NCI-H1930 (cell line): ENCODE results near the gene ICAM1.
A peak's percentile ranks its signal among the peaks of the same experiment; 100 is the strongest.

ENCODE experiments used
- DNase-seq, 2 experiments: peaks; one replicate each; lab custom pipeline; 2025; lab: John Stamatoyannopoulos, UW

ICAM1 gene

DNA sequence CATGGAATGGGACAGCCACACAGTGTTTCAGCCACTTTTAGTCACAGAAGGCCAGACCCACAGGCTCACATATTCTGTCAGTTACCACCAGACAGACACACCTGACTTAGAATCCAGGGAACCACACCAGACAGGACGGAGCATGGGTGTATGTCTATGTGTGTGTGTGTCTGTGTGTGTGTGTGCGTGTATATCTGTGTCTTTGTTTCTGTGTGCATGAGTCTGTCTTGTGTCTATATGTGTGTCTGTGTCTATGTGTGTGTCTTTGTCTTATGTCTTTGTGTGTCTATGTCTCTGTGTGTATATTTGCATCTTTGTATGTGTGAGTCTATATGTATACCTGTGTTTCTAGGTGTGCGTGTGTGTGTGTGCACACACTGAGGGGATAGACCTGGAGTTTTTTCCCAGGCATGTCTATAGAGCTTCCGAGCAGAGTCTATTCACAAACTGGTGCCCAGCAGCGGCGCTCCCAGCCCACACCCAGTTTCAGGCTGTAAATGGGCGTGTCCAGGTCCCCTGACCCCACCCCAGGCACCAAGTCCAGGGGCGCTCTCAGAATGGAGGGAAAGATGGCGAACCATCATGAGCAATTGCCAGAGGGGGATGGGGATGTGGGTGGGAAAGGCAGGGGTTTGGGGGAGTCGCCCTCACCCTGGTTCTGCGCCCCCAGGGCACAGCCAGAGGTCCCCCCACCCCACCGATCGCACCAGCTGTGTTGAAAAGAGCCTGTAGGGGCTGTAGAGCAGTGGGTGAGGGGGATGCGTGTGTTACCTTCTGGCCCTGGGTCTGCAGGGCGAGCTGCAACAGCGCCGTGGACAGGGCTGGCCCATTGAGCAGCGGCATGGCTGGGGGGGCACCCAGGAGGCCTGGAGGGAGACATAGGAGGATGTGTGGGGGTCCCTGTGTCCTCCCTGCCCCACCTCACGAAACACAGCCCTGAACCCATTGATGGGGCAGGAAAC, 51.2 kb downstream of the ICAM1 start:
- no peak for DNase-seq

DNA sequence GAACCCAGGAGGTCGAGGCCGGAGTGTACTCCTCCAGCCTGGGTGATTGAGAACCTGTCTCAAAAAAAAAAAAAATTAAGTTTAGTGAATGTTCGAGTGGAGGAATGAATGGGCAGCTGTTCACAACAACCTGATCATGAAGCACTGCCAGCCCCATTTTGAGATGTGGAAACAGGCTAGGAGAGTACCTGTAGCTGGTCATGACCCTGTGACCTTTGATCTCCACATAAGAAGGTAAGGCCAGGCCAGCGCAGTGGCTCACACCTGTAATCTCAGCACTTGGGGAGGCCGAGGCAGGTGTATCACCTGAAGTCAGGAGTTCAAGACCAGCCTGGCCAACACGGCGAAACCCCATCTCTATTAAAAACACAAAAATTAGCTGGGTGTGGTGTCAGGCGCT, 54.8 kb downstream of the ICAM1 start:
- DNase-seq, result no peak

DNA sequence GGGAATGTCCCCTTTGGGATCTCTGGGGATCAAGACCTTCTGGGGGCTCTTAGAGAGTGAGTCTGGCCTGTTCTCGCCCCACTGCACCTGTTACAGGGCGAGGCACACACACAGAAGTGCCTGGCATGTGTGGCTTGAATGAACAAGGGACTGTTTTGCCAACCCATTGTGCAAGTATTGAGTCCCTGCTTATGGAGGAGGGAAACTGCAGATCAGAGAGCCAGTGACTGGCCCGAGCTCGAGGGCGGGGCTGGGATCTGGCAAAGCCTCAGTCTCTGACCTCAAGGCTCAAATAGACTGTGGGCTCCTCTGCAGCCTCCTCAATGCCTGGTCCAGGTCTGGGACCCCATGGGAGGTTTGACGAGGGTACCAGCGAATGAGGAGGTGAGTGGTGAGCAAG, 56.9 kb downstream of the ICAM1 start:
- DNase-seq, result no peak

DNA sequence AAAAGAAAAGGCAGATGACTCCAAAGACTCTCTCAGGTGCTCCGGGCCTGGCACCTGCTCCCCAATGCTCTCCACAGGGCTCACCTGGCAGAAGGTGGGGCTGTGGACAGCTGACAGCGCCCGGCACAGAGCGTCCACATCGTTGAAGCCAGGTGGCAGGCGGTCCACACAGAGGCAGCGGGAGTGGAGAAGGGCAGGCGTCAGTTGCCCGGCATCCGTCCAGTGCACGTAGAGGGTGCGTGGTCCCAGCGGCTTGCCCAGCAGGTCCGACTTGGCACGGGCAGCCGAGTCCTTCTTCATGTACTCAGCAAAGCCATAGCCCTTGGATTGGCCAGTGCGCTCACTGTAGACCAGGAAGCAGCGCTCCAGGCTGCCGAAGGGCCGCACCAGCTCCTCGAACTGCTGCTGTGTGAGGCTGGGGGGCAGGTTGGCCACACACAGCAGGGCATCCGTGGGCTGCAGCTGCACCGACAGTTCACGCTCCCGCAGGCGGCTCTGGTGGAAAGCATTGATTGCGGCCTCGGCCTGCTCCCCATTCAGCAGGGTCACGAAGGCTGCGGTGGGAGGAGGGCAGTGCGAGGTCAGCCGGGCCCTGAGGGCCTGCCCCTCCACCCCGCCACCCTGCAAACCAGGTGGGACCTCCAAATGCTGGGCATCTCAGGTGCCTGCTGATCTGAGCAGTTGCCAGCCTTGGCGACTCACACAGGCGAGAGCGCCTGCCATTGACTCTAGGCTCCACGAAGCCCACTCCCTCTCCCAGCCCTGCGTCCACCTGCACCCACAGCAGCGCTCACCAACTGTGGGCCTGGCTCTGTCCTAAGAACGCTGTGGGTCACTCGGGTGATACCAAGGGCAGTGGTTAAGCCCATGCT, 57.9 kb downstream of the ICAM1 start:
- DNase-seq, result no peak

DNA sequence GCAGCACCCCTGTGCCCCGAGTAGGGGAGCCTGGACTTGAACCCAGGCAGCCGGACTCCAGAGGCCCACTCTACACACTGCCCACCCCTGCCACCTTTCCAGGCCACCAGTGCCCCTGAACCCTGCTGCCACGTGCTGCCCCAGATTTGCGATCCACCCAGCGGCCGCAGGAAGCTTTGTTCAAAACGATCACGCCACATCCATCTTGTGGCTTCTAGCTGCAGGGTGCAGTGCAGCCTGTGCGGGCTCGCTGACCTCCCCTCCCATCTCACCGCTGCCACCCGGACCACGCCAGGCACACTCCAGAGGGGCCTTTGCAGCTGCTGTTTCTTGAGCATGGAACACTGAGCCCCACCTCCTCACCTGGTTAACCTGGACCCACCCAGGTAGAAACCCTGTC, 58.6 kb downstream of the ICAM1 start:
- no peak for DNase-seq

DNA sequence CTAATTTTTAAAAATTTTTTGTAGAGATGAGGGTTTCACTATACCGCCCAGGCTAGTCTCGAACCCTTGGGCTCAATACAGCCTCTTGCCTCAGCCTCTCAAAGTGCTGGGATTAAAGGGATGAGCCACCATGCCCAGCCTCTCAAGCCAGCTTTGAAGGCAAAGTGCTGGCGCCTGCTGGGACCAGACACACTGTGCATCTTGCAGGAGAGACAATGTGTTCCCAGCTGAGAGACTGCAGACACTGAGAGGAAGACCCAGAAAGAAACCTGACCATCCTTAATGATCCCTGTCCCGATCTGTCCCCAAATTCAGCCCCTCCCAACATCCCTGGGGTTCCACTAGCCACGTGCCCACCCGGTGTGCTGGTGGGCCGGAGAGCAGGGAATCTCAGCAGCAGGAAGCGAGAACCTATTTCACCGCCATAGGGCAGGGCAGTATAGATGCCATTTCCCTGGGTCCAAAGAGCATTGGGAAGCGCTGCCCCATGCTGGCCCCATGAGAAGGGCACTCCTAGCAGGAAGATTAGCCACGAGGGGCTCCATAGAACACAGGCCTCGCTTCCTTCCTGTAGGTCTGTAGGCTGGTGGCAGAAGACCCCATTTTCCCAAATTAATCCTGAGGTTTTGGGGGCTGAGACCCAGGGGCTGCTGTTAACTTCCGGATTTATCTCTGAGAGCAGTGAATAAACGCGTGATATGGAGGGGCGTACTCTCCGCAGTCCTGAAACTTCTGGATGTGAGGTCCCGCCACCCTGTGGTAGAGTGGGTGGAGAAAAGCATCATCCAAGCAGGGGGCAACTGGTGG, 61.4 kb downstream of the ICAM1 start:
- DNase-seq, result no peak

DNA sequence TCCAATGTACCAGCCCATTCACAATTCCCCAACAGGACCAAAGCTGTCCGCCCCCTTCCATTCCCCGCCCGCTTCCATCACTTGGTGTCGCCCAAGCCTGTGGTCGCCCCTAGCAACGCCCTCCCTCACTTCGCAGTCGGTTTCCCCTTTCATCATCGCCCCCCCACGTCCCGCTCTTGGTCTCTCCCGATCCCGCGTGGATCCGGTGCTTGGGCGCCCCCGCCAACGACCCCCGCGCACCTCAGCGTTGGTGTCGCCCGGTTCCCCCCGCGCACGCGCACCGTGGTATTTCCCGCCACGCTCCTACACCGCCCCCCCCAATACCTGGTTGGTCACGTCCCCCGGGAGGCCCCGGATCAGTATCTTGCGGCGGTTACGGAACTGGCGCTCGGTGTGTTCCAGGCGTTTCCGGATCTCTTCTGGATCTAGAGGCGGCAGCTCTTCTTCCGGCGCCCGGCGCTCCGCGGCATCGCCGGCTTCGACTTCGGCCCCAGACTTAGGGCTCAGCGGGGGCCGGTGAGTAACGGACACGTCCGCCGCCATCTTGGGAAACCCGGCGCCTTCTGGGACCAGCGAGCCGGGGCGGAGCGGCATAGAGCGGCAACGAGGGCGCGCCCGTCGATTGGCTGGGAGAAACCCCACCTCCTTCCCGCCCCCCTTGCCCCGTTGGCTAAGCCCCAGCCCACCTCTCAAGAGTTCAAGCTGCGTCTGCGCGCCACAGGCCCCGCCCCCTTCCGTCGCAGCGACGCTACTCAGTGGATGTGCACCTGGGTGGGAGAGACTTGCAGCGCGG, 62.2 kb downstream of the ICAM1 start, which contains the start of gene RAVER1:
Gene RAVER1 (minus strand): TSS at position 565 of the 793 bp plus-strand sequence. CDS start 22 bp downstream, at position 543.
- DNase-seq, result peak; percentile 83 to 91

DNA sequence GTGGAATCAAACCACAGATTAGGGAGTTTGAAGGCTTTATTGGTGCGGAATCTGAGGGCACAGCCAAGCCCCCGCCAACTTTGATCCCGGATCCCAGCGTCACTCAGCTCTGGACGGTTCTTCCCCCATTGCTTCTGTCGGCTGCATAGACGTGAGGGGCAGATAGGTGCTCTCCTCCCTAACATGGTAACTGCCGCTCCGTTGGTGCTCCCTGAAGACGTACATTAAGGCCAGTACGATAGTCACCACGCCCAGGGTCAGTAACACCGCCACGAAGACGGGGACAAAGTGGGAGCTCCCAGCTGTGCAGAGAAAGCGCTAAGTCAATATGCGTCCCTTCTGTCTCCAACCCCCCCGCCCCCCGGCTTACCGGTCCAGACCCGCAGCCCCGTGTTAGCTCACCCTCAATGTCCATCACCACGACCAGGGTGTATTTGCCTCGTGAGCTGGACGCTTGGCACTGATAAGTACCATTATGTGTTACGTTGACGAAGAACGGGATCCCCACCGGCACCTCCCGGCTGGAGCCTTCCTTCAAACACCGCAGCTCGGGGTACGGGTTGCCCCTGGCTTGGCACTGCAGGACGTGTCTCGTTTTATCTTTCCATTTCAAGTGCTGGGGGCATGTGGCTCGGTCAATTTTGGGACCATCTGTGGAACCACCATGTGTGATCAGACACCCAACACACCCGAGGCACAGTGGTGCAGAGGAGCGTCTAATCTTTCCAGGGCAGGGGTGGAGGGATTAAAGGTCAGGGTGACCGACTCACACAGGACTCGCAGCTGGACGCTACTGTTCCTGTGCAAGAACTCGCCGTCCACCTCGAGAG, 63.1 kb downstream of the ICAM1 start:
- DNase-seq, result no peak

DNA sequence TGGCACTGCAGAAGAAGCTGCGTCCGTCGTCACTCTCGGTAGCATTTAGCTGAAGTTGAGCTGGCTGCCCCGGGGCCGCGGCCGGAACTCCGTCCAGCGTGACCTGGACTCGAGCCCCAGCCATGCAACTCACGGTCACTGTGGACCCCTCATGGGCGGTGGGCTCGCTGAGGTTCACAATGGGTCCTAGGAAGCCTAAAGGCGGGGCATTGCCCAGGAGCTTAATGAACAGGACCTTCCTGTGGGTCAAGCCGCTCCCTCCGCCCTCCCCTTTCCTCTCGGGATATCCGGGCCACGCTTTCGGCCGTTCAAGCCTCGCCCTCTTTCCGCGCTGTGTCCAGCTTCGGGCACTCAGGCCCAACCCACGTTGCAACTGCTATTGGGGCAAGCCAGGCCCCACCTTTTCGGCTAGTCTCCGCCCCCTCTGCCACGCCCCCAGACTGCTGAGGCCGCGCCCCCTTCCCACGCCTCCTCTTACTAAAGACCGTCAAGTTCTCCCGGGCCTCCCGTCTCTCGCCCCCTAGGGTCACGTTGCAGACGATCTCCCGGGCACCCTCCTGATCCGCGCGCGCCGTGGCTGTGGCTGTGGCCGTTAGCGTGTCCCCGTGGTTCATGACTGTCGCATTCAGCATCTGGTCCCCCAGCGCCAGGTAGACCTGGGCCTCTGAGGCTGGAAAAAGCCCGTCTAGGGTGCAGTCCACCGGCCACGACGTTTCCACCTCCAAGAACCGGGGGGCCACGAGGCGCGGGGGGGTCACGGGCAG, 63.9 kb downstream of the ICAM1 start:
- DNase-seq, result peak; percentile 20 to 27

DNA sequence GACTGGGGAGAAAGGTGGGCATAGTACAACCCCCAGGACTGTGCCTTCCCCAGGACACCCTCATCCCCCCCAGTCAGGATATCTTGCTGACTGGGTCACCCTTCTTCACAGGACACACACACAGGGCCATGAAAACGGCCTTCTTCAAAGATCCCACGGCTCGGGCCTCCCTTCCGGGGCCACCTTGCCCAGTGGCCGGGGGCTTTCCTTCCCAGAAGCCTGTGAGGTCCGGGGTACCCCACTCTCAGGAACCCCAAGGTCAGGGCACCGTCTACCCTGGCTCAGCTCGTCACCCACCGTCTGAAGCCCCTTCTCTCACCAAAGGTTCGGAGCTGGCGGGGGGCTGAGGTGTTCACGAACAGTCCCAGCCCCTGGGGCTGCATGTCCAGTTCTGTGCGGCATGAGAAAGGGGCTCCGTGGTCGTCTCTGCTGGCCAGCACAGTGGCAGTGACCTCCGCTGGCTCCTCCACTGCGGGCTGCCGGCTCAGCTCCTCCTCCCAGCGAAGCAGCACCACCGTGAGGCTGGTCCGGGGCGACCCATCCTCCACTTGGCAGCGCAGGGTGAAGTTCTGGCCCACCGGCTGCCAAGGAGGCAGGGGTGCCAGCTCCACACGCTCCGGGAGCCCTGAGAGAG, 64.5 kb downstream of the ICAM1 start:
- no peak for DNase-seq
